GM23338 (cell line): ENCODE results near the gene DYNLRB1. TPM values are rescaled to one million over a fixed set of nuclear protein-coding genes. Genes with fewer than 3 reads are reported as not detected.
"Not testable (repeated sequence)": the region's sequence is repeated elsewhere in the genome, so short reads cannot be mapped to it uniquely, and the experiment has no call there.

Source experiments
- ATAC-seq: fragments of 200-7000 bp; cut with Tn5 transposase; 3 replicates; pipeline ENCODE4 v1.9.1; 2020
- DNase-seq: peaks from one replicate; pipeline ENCODE4 v3.0.0-alpha.2; 2015; ENCODE audit warnings: low spot score
- H2AFZ ChIP-seq: fragments of 200-600 bp; sonication (generic); 2 replicates; pipeline ENCODE4 v1.8.0; 2016; ENCODE audit warnings: antibody characterized with exemption, mild to moderate bottlenecking, moderate library complexity
- H3F3A ChIP-seq: fragments of 200-600 bp; sonication (generic); replicated peaks from 2 replicates; pipeline ENCODE4 v1.8.0; 2017; ENCODE audit warnings: antibody characterized with exemption, mixed run types, low read depth
- H3K27ac ChIP-seq: fragments of 200-600 bp; sonication (generic); 2 replicates; pipeline ENCODE4 v1.6.1; 2016; ENCODE audit warnings: low read depth
- H3K27me3 ChIP-seq: fragments of 200-600 bp; sonication (generic); 2 replicates; pipeline ENCODE4 v1.8.0; 2016; ENCODE audit warnings: mild to moderate bottlenecking, mixed run types, moderate library complexity; ENCODE audit not compliant: insufficient read depth
- H3K36me3 ChIP-seq: fragments of 200-600 bp; sonication (generic); 2 replicates; pipeline ENCODE4 v1.8.0; 2016; ENCODE audit warnings: mild to moderate bottlenecking; ENCODE audit not compliant: insufficient read depth
- H3K4me1 ChIP-seq: fragments of 200-600 bp; sonication (generic); 2 replicates; pipeline ENCODE4 v1.8.0; 2016; ENCODE audit warnings: mild to moderate bottlenecking, moderate library complexity; ENCODE audit not compliant: insufficient read depth
- H3K4me2 ChIP-seq: fragments of 200-600 bp; sonication (generic); 2 replicates; pipeline ENCODE4 v1.7.1; 2017; ENCODE audit warnings: mixed run types
- H3K4me3 ChIP-seq: fragments of 200-600 bp; sonication (generic); 2 replicates; pipeline ENCODE4 v1.6.1; 2016; ENCODE audit warnings: mixed run types
- H3K79me2 ChIP-seq: fragments of 200-600 bp; sonication (generic); replicated peaks from 2 replicates; pipeline ENCODE4 v1.8.0; 2017; ENCODE audit warnings: mild to moderate bottlenecking; ENCODE audit not compliant: insufficient read depth
- H3K9me2 ChIP-seq: fragments of 200-600 bp; sonication (generic); 2 replicates; pipeline ENCODE4 v1.8.0; 2017; ENCODE audit not compliant: insufficient read depth
- H4K20me1 ChIP-seq: fragments of 200-600 bp; sonication (generic); replicated peaks from 2 replicates; pipeline ENCODE4 v1.8.0; 2017; ENCODE audit warnings: mild to moderate bottlenecking; ENCODE audit not compliant: insufficient read depth
- H3K27ac Mint-ChIP-seq: 2 replicates; pipeline ENCODE4 v1.8.0; 2020; ENCODE audit warnings: inconsistent platforms, mild to moderate bottlenecking, moderate library complexity, mixed read lengths
- H3K27me3 Mint-ChIP-seq: 3 replicates; pipeline ENCODE4 v1.8.0; 2022; ENCODE audit warnings: low read depth, mild to moderate bottlenecking, moderate library complexity, mixed read lengths, inconsistent platforms; ENCODE audit not compliant: insufficient read depth, poor library complexity
- H3K36me3 Mint-ChIP-seq: 3 replicates; pipeline ENCODE4 v1.8.0; 2021; ENCODE audit warnings: low read depth, mild to moderate bottlenecking, inconsistent platforms, moderate library complexity, mixed read lengths
- H3K4me1 Mint-ChIP-seq: 3 replicates; pipeline ENCODE4 v1.8.0; 2020; ENCODE audit warnings: mild to moderate bottlenecking, inconsistent platforms, mixed read lengths
- H3K4me3 Mint-ChIP-seq: 3 replicates; pipeline ENCODE4 v1.8.0; 2021; ENCODE audit warnings: moderate library complexity, mild to moderate bottlenecking, inconsistent platforms, mixed read lengths
- H3K9me3 Mint-ChIP-seq: 3 replicates; pipeline ENCODE4 v1.8.0; 2020; ENCODE audit warnings: moderate library complexity, mild to moderate bottlenecking, inconsistent platforms, mixed read lengths
- CTCF ChIP-seq, 2 experiments: fragments of 200-600 bp in 1 of 2; sonication (generic) in 1 of 2; conservative IDR thresholded peaks; 2 replicates each; pipeline versions ENCODE4 v1.5.1 to v1.6.1; 2016 to 2017; ENCODE audit warnings: antibody characterized with exemption in 2 of 2, low read depth in 2 of 2, mild to moderate bottlenecking in 2 of 2, moderate library complexity in 1 of 2
- EZH2phosphoT487 ChIP-seq: fragments of 200-600 bp; sonication (generic); IDR thresholded peaks from one replicate; pipeline ENCODE4 v1.8.1; 2018; ENCODE audit warnings: antibody characterized with exemption; ENCODE audit not compliant: unreplicated experiment
- POLR2AphosphoS5 ChIP-seq: IDR thresholded peaks from 2 replicates; pipeline ENCODE4 v1.6.1; 2016; ENCODE audit warnings: antibody characterized with exemption, low read depth
- REST ChIP-seq: IDR thresholded peaks from one replicate; pipeline ENCODE4 v1.6.1; 2018; ENCODE audit warnings: antibody characterized with exemption; ENCODE audit not compliant: unreplicated experiment
- STAT1 ChIP-seq: IDR thresholded peaks from one replicate; pipeline ENCODE4 v1.6.1; 2016; ENCODE audit warnings: antibody characterized with exemption; ENCODE audit not compliant: unreplicated experiment
- ZNF114 ChIP-seq: fragments of 250-450 bp; sonication (Bioruptor Pico); IDR thresholded peaks from 2 replicates; pipeline ENCODE4 v1.5.0; 2020; ENCODE audit warnings: mild to moderate bottlenecking, moderate library complexity
- ZNF331 ChIP-seq: fragments of 250-450 bp; sonication (Bioruptor Pico); IDR thresholded peaks from 2 replicates; pipeline ENCODE4 v1.5.0; 2020; ENCODE audit warnings: low read depth, mild to moderate bottlenecking, moderate library complexity
- ZNF462 ChIP-seq: fragments of 250-450 bp; sonication (Bioruptor Pico); IDR thresholded peaks from 2 replicates; pipeline ENCODE4 v1.5.0; 2020; ENCODE audit warnings: mild to moderate bottlenecking, moderate library complexity
- polyA plus RNA-seq: library from polyadenylated mRNA; unstranded; fragments of >200 nt; fragmentation: Nextera tagmentation; extraction: Ambion mirVana; gene quantifications from 2 replicates; pipeline ENCODE4 v1.2.1, GENCODE V29; 2016
- total RNA-seq: library from RNA; depleted of rRNA; stranded (reverse); fragments of >200 nt; shearing (Covaris generic); gene quantifications from 2 replicates; pipeline ENCODE4 v1.2.3, GENCODE V29; 2014

DYNLRB1 gene
- total and polyA plus RNA-seq, 2 experiments from 2014 or later: 107 to 376 TPM

- Histone ChIP-seq H2AFZ (no peak overlapping the region), H3K27me3 (no peaks in the 10 kb centered on the region), H3K79me2 (peaks cover 13% of the 10 kb centered on the region), H3K36me3 (peaks cover 3% of the 10 kb centered on the region; the same call in 1 of the 2 replicates), H3F3A (peaks cover 3% of the 10 kb centered on the region; the same call in 1 of the 2 replicates), H3K27ac (no peak overlapping the region), H3K4me1 (peaks cover 8% of the 10 kb centered on the region), H3K4me3 (no peak overlapping the region), H3K4me2 (no peak overlapping the region), H4K20me1 (no peaks in the 10 kb centered on the region; the same call in 1 of the 2 replicates), H3K9me2 (no peaks in the 10 kb centered on the region)
- no peak overlapping the region for H3K27ac Mint-ChIP-seq
- ATAC-seq (no peak), DNase-seq (no peak)
- no peak for TF ChIP-seq CTCF (conservative IDR thresholded peaks at IDR 0.05; ENCODE audit: low read depth in 2 of 2)
- TF ChIP-seq ZNF462: no peak
- no peak for TF ChIP-seq STAT1
- no peak for TF ChIP-seq POLR2AphosphoS5
- no peak for TF ChIP-seq REST
- no peak for TF ChIP-seq ZNF331 (CRISPR knock-in tag)
- no peak for TF ChIP-seq ZNF114 (CRISPR knock-in tag)
- no peak for TF ChIP-seq EZH2phosphoT487
- peaks cover 11% of the 10 kb centered on the region for H3K27me3 Mint-ChIP-seq
- no peaks in the 10 kb centered on the region for H3K9me3 Mint-ChIP-seq
- H3K4me3 Mint-ChIP-seq: no peak overlapping the region
- peaks cover 14% of the 10 kb centered on the region; the same call in 2 of the 3 replicates for H3K36me3 Mint-ChIP-seq
- peaks cover 9% of the 10 kb centered on the region; the same call in 2 of the 3 replicates for H3K4me1 Mint-ChIP-seq
Measured at GRCh38 chr20:34512955-34513419, 3.2 kb upstream of the DYNLRB1 start.

GRCh38 chr20:34514034-34514433 is 2.2 kb upstream of the DYNLRB1 start:
- H4K20me1 ChIP-seq, DNase-seq, H3K4me3 Mint-ChIP-seq, H3K4me3 ChIP-seq, H3K4me1 ChIP-seq, H3K9me2 ChIP-seq, H3K27ac Mint-ChIP-seq, ATAC-seq, H3K9me3 Mint-ChIP-seq, H3F3A ChIP-seq, H2AFZ ChIP-seq, H3K27me3 ChIP-seq, H3K36me3 ChIP-seq, H3K27ac ChIP-seq, H3K36me3 Mint-ChIP-seq: not testable (repeated sequence)
- Mint-ChIP-seq H3K27me3 (peaks cover 11% of the 10 kb centered on the region), H3K4me1 (peaks cover 12% of the 10 kb centered on the region; the same call in 2 of the 3 replicates)
- Histone ChIP-seq H3K79me2 (peaks cover 23% of the 10 kb centered on the region), H3K4me2 (peak overlapping the region; percentile 87; the same call in 1 of the 2 replicates)
